Midbrain (tissue), 1 donor: Measurements from ENCODE around the gene LMNB1.
A peak's percentile ranks its signal among the peaks of the same experiment; 100 is the strongest.
"Not testable (repeated sequence)": the region's sequence is repeated elsewhere in the genome, so short reads cannot be mapped to it uniquely, and the experiment has no call there.

ENCODE experiments used
- DNase-seq: peaks from one replicate; lab custom pipeline; 2025; lab: John Stamatoyannopoulos, UW

Gene LMNB1

DNA sequence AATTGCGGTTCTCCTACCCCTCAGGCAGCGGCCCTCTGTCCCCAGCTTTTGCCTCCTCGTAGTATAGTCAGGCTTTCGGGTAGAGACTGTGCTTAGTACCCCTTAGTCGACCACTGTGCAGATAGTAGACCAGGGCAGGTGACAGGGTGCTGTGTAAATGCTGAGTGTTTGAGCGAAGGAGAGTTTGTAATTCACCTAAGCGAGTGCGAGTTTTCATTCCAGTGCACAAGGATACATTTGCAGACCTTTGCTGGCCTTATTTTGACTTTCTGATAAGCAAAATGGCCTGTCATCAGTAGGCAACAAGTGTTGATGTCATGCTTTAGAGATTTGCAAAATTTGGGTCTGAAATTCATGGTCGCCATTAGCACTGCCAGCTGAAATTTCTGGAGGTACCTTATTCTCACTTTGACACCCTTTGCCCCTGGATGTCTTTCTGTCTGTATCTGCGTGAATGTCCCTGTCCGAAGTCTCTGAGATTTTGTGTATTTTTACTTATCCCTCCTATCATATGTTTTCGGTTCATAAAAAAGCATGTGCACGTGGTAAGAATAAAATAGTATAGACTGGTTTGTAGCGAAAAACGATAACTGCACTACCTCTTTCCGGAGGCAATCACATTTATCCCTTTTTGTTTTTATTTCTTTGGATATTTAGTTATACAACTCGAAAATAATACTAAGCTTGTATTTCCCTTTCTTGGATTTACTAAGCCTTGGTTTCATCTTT is 1.9 kb downstream of the LMNB1 start:
- no peak for DNase-seq

DNA sequence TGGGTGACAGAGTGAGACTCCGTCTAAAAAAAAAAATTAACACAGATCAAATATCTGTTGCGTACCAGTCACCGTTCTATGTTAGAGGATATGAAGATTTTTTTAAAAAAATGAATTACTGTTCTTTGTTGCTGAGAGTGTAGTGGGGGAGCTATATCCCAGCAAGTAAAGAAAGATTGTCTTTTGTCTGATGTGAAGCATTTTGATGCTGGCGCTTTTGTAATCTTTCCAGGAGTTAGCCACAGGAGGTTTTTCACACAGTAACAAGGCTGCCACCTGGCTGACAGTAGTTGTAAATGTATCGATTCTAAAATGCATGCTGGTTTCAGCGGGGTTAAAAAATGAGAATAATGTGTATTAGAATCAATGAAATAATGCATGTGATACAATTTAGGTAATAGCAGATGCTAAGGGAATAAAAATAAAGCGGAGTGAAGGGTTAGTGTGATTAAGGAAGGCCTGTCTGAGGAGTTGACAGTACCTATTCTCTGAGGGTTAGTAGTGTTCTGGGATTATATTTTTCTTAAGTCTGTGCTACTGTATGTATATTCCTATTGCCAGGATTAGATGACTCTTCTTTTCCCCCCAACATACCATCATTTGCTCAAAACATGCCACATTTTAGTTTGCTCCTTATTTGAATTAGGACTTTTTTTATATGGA is 3.4 kb downstream of the LMNB1 start:
- peak; percentile 66 for DNase-seq

DNA sequence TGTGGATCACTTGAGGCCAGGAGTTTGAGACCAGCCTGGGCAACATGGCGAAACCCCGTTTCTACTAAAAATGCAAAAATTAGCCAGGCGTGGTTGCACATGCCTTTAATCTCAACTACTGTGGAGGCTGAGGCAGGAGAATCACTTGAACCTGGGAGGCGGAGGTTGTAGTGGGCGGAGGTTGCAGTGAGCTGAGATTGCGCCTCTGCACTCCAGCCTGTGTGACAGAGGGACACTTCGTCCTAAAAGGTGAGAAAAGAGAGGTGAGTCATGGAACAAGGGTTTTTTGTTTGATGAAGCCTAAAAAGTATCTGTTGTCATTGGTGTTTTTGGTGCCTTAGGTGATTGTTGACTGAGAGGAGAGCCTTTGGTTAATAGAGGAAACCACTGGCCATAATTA is 11.5 kb downstream of the LMNB1 start:
- not testable (repeated sequence) for DNase-seq

DNA sequence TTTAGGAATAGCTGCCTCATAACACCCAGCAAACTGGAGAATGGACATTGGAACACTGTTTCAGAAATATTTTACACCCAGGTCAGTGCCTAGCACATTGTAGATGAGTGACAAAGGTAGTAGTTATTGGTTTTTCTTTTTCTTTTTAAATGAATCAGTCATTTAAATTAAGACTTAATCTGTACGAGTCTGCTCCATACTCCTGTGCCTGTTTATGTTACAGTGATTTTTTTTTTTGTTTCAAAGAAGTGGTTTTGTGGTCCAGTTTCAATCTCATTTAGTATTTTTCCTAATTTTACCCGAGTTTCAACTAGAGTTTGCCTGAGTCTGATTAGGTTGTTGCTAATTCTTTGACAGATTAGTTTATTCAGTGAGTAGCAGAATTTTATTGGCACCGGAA is 16.2 kb downstream of the LMNB1 start:
- DNase-seq = no peak

DNA sequence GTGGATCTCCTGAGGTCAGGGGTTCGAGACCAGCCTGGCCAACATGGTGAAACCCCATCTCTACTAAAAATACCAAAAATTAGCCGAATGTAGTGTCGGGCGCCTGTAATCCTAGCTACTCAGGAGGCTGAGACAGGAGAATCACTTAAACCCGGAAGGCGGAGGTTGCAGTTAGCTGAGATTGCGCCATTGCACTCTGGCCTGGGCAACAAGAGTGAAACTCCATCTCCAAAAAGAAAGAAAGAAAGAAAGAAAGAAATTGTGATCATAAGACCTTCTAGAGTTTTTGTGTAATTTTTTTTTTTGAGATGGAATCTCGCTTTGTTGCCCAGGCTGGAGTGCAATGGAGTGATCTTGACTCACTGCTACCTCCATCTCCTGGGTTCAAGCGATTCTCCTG is 16.7 kb downstream of the LMNB1 start:
- DNase-seq = not testable (repeated sequence)

DNA sequence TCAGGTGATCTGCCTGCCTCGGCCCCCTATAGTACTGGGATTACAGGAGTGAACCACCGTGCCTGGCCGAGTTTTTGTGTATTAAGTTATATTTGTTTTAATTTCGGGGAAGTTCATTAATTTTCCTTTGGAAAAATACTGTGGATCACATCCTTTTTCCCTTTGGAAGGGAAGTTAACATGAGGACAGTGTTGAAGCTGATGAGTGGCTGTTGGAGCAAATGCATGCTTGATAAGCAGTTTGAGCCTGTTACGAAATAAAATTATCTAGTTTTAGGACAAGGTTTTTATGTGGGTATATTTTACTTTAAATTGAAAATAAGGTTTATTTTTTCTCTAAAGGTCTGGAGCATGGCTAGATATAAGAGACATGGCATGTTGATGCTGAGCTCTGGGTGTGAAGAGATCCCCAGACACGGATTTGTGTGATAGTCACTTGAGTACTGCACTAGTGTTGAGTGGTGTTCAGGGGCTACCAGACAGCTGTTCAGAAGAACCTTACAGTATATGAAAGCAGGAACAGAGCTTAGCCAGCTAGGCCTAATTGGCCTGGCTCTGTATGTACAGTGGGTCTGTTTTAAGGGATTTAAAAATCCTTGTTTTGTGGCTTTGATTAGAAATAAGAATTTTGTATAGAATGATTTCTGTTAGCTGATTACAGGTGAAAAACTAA is 17.4 kb downstream of the LMNB1 start:
- DNase-seq = no peak

DNA sequence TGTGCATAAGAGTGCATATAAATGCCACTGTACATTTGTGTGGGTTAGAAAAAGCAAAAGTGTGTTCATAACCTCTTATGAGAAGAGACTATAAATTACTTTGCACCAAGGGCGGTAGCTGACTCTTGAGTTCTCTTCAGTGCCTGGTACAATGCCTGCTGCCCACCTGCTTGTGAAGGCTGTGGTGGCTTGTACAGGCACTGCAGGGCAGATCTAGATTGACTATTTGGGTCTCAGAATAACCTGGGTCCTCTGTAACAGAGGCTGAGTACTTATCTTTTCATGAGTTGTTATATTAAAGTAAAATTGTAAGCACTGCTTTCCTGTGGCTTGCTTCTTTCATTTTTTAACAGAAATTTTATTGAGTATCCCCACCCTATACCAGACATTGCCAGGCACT is 22.8 kb downstream of the LMNB1 start:
- no peak for DNase-seq

DNA sequence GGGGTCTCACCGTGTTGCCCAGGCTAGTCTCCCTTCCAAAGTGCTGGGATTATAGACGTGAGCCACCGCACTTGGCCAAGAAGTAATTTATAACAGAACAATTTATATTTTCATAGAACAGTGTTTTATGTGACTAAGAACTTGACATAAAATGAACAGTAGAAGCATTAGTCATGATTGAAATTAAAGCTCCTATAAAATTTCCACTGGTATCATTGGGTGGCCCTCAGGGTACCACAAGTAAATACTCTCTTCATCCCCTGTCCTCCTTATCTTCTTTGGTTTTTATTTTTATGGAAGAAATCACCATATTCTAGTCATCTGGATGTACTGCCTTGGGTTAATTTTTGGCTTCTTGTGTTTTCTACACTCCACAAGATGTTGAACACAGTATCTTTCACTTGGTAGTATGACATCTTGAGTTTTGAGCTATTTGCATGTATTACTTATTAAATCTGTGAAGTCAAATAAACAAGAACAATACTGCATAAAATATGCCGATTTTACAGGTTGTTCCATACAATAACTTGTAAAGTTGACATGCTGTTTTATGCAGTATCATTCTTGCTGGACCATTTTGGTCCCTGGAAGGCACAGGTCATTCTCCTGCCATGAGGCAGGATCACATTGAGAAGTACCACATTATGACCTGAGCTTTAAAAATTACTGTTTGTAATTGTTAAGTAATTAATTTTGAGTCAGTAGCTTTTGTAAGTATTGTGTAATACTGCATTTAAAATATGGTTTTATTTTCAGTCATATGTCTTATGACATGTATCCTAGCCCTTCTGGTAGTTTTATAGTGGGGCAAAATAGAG is 24.4 kb downstream of the LMNB1 start:
- DNase-seq = no peak

DNA sequence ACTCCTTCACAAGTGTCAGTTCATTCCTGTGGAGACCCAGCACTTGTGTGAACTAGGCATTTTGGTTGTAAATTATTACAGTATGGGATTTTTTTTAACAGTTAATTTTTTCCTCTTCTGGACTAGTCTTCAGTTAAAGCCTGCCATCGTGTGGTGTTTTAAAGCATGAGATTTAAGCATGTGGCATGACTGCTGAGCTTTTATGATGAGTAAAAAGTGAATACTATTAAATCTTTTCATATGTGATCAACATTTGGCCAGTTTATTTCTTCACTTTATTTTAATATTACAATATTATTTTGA is 25.0 kb downstream of the LMNB1 start:
- DNase-seq = peak; percentile 9

DNA sequence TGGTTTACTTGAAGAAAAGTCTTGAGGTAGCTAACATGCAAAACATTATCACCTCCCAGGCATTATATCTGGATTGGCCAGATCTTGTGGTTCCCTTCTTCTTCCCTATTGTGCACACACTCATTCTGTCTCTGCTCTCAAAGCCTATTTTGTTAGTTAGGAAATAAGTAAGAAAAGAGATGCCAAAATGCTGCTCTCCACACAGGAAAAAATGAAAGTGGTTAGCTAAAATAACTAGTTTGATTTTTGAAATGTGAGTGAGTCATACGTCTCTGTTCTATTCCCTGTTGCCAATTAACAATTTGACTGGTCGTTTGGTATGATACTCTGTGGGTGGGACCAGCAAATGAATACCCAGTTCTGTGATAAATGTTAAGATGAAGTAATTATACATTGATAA is 28.1 kb downstream of the LMNB1 start:
- no peak for DNase-seq

DNA sequence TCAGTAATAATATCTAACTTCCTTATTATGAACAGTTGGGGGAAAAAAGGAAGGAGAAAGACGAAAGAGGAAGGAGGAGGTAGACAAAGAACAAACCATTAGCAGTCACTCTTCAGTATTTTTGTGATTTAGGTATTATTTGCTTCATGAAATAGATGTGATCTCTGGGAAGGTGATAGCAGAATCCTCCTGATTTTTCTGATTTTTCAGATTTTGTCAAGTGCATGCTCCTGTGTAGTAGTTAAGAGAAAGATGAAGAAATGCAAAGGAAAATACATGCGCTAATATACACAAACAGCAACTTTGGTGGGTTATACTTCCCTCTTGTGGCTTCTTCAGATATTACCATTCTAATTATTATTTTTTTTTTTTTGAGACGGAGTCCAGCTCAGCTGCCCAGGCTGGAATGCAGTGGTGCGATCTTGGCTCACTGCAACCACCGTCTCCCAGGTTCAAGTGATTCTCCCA is 31.6 kb downstream of the LMNB1 start:
- DNase-seq = peak; percentile 2

DNA sequence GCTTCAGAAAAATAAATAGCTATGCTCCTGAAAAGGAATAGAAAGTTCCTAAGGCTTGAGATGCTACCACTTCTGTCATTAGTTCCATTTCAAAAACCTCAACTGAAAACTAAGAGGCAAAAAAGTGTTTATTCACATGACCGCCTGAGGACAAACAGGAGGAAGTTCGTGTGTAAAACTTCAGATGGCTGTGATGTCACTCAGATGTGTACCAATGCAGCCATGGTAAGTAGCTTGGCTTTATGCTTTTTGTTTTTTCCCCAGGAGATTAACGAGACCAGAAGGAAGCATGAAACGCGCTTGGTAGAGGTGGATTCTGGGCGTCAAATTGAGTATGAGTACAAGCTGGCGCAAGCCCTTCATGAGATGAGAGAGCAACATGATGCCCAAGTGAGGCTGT is 33.0 kb downstream of the LMNB1 start:
- DNase-seq = no peak

DNA sequence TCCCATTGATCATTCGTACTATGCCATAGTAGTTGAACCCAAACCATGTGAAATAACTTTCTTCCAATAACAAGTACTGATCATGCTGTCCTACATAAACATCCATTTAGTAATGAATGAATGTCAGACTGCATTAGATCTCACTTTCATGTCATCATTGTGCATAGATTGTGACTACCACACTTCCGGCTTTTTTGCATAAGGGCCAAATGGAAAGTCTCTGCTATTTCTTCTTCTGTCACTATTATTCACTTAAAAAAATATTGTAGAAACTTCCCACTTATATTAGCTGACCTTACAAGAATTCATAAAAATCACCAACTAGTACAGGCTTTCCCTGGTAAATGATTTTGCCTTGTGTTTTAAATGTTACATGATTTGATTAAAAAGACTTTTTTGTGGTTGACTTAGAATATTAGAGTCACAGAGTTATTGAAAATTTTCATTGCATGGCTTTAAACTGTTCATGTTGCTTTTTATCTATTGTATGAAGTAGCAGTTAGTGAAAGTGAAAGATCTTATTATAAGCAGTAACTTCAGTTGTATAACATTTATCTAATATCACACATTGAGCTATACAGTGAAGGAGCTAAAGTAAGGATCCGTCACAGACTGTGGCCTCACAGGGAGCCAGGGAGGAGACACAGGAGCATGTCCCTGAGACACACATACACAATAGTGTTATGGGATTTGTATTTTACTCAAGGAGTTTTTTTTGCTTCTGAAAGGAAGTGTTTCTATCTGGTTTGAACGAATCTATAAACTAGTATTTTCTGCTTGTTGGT is 33.9 kb downstream of the LMNB1 start:
- no peak for DNase-seq

DNA sequence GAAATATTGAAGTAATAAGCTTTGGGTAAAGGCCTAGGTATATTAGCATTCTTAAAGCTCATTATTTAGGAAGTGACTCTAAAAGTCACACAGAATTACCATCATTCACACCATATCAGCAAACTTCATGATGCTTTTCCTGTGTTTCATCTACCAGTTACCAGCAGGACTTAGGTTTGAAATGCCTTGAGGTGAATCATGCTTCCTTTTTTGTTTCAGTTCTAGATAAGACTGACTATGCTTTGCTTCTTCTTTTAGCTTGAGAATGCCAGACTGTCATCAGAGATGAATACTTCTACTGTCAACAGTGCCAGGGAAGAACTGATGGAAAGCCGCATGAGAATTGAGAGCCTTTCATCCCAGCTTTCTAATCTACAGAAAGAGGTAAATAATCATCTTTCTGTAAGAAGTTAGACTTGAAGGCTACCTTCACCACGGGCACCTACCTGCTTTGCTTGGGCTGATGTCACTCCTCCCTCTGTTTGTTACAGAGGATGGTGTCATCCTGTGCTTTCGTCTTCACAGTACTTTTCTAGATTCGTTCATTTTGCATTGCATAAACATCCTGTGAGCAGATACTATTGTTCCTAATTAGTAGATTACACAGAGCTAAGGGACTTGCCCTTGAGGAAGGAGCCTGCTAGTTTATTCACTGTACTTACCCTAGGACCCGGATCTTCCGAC is 34.7 kb downstream of the LMNB1 start:
- DNase-seq = no peak

DNA sequence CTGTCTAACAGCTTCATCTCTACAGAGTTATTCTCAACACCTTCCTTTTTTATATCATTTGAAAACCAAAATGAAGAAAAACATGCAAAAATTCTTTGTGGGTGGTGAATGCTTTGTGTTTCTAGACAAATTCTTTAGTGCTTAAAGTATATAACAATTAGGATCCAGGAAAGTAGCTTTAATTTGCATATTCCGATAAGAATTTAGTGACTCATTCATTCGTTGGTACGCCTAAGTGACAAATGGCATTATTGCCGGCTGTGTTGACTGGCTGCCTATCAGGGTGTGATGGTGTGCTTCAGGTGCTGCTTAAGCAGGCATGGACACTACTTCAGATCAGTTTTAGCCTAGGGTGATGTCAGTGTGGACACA is 35.2 kb downstream of the LMNB1 start:
- DNase-seq = no peak

DNA sequence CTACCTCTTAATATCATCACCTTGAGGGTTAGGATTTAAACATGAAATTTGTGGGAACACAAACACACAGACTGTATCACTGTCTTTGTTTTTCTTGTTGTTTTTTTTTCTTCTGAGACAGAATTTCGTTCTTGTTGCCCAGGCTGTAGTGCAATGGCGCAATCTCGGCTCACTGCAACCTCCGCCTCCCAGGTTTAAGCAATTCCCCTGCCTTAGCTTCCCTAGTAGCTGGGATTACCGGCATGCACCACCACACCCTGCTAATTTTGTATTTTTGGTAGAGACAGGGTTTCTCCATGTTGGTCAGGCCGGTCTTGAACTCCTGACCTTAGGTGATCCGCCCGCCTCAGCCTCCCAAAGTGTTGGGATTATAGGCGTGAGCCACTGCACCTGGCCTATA is 36.9 kb downstream of the LMNB1 start:
- DNase-seq = not testable (repeated sequence)

DNA sequence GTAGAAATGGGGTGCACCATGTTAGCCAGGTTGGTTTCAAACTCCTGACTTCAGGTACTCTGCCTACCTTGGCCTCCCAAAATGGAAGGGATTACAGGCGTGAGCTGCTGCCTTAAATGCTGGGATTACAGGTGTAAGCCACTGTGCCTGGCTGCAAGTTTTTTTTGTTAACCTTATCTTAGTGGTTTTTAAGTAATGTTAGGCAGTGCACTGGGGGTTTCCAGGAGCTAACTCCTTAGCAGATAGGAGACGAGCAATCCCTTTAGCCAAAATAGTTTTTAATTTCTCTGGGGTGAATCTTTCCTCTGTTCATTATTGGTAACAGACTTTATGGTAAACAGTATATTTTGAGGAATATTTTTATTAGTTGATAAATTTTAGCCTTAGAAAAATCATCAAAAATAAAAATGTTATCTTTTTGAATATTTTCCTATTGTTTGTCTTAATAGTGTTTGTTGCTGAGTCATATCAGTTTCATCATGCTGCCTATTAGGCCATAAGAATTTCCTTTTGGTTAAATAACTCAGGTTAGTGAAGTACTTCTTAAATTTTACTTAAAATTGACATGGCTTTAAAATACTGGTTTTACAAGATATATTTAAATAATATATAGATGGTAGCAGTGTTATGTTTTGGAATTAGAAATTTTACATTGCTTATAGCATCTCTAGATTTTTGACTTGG is 37.9 kb downstream of the LMNB1 start:
- DNase-seq = no peak

DNA sequence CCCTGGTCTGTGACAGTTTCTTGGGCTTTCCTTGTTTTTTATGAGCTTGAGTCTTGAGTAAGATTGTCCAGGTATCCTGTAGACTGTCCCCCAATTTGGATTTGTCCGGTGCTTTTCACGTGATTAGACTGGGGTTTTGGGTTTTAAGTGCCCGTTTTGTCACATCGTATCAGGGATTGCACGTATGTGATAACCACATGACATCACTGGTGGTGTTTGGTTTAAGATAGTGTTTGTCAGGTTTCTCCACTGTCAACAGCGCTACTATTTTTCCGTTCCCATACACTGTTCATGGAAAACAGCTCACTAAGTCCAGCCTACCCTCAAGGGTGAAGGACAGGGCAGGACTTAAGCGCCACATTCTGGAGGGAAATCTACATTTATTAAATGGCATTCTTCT is 39.7 kb downstream of the LMNB1 start:
- no peak for DNase-seq

DNA sequence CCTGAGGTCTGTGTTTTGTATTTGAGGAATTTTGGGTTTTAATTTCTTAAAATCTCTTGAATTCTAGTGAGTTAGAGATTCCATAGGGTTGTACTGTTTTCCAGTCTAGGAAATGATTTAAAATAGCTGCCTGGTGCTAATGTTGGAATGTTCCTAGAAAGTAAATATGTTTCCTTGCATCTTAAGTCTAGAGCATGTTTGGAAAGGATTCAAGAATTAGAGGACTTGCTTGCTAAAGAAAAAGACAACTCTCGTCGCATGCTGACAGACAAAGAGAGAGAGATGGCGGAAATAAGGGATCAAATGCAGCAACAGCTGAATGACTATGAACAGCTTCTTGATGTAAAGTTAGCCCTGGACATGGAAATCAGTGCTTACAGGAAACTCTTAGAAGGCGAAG is 41.8 kb downstream of the LMNB1 start:
- no peak for DNase-seq

DNA sequence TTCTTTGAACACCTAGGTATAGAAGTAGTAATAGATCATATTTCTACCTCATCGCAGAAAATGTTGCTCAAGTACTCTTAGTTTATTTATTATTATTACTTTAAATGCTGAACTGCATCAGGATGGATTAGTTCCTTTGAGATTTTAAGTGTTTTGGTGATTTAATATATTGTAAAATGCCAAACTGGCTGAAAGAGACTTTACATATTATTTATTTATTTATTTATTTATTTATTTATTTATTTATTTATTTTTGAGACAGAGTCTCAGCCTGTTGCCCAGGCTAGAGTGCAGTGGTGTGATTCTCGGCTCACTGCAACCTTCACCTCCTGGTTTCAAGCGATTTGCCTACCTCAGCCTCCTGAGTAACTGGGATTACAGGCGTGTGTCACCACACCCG is 42.3 kb downstream of the LMNB1 start:
- DNase-seq = no peak
